H1 (cell line): Measurements from ENCODE around the gene NRM. TPM values are rescaled to one million over a fixed set of nuclear protein-coding genes. Genes with fewer than 3 reads are reported as not detected.

Experiments
- CTCF ChIA-PET: fragments of 300-600 bp; sonication (Branson Sonifier 250); formaldehyde crosslinking; loops from one replicate; lab custom pipeline; 2021; ENCODE audit not compliant: partially characterized antibody; lab: Charles Lee
- POLR2A ChIA-PET: fragments of 300-600 bp; sonication (Branson Sonifier 250); formaldehyde crosslinking; loops from one replicate; lab custom pipeline; 2021; ENCODE audit warnings: inconsistent platforms; ENCODE audit not compliant: partially characterized antibody; lab: Charles Lee
- DNase-seq, 2 experiments: peaks; one replicate each; pipeline versions ENCODE4 v3.0.0 to v3.0.0-alpha.2; 2010 to 2022; ENCODE audit warnings: low spot score in 2 of 2, low read depth in 1 of 2, mixed read lengths in 1 of 2
- FAIRE-seq: peaks from 2 replicates; lab custom pipeline; 2011; peaks lifted over from hg19 to GRCh38; lab: Jason Lieb, UNC
- H2AFZ ChIP-seq: 2 replicates; pipeline ENCODE4 v1.8.1; 2012; ENCODE audit warnings: low read length, inconsistent platforms
- H2AK5ac ChIP-seq: 2 replicates; pipeline ENCODE4 v1.6.1; 2013; ENCODE audit warnings: low read depth, low read length
- H2BK120ac ChIP-seq: replicated peaks from 2 replicates; pipeline ENCODE3; 2013; ENCODE audit warnings: low read depth, low read length, inconsistent platforms
- H2BK12ac ChIP-seq: 2 replicates; pipeline ENCODE4 v1.6.1; 2013; ENCODE audit warnings: low read depth, low read length
- H2BK15ac ChIP-seq: 2 replicates; pipeline ENCODE4 v1.6.1; 2013; ENCODE audit warnings: low read length
- H2BK20ac ChIP-seq: 2 replicates; pipeline ENCODE4 v1.6.1; 2013; ENCODE audit warnings: low read length
- H2BK5ac ChIP-seq: 2 replicates; pipeline ENCODE4 v1.6.1; 2013; ENCODE audit warnings: low read depth, low read length
- H3K14ac ChIP-seq: 2 replicates; pipeline ENCODE4 v1.6.1; 2013; ENCODE audit warnings: inconsistent platforms; ENCODE audit not compliant: insufficient read length
- H3K18ac ChIP-seq: 2 replicates; pipeline ENCODE4 v1.6.1; 2013; ENCODE audit warnings: low read length; ENCODE audit errors: extremely low read depth
- H3K23ac ChIP-seq: 2 replicates; pipeline ENCODE4 v1.6.1; 2013; ENCODE audit warnings: inconsistent platforms; ENCODE audit not compliant: insufficient read length
- H3K23me2 ChIP-seq: 2 replicates; pipeline ENCODE4 v1.6.1; 2013; ENCODE audit warnings: low read depth, low read length
- H3K27ac ChIP-seq: 2 replicates; pipeline ENCODE4 v1.6.1; 2011; ENCODE audit warnings: low read depth, low read length, inconsistent platforms
- H3K27me3 ChIP-seq, 4 experiments: replicated peaks in 1 of 4; 1 replicate in 1 of 4; 2 replicates in 3 of 4; pipeline versions ENCODE4 v1.6.1 to v1.8.1; 2011 to 2013; ENCODE audit warnings: low read length in 3 of 4, mild to moderate bottlenecking in 3 of 4, inconsistent platforms in 2 of 4, mixed read lengths in 2 of 4, moderate library complexity in 1 of 4; ENCODE audit not compliant: control insufficient read depth in 3 of 4, insufficient read depth in 3 of 4; ENCODE audit errors: extremely low read depth in 1 of 4
- H3K36me3 ChIP-seq, 4 experiments: 2 replicates each; pipeline versions ENCODE4 v1.6.1 to v1.8.1; 2011 to 2013; ENCODE audit warnings: mild to moderate bottlenecking in 4 of 4, low read length in 3 of 4, moderate library complexity in 2 of 4, control low read depth in 1 of 4, inconsistent platforms in 1 of 4; ENCODE audit not compliant: insufficient read depth in 4 of 4, control insufficient read depth in 2 of 4
- H3K4ac ChIP-seq: replicated peaks from 2 replicates; pipeline ENCODE3; 2013; ENCODE audit warnings: low read length, low read depth, mixed read lengths, inconsistent platforms; ENCODE audit not compliant: insufficient read length
- H3K4me1 ChIP-seq, 4 experiments: replicated peaks in 1 of 4; 1 replicate in 1 of 4; 2 replicates in 3 of 4; pipeline versions ENCODE4 v1.6.1 to v1.8.1; 2011 to 2013; ENCODE audit warnings: low read length in 3 of 4, inconsistent platforms in 2 of 4, mixed read lengths in 1 of 4; ENCODE audit not compliant: insufficient read depth in 4 of 4, control insufficient read depth in 3 of 4
- H3K4me2 ChIP-seq, 2 experiments: 2 replicates each; pipeline versions ENCODE4 v1.6.1 to v1.8.1; 2011 to 2013; ENCODE audit warnings: low read depth in 2 of 2, low read length in 2 of 2, control low read depth in 1 of 2, inconsistent platforms in 1 of 2, mild to moderate bottlenecking in 1 of 2; ENCODE audit not compliant: insufficient read depth in 1 of 2
- H3K4me3 ChIP-seq, 4 experiments: fragments of 200-600, 300-600 bp in 1 of 4; sonication (generic), shearing (Covaris generic), sonication (Bioruptor Twin) in 1 of 4; 2 replicates each; pipeline versions ENCODE4 v1.5.1 to v1.8.1; 2011 to 2016; ENCODE audit warnings: low read length in 4 of 4, low read depth in 3 of 4, control low read depth in 2 of 4, inconsistent platforms in 2 of 4, mild to moderate bottlenecking in 2 of 4, mixed read lengths in 1 of 4, moderate library complexity in 1 of 4; ENCODE audit not compliant: insufficient read depth in 2 of 4; ENCODE audit errors: extremely low read depth in 1 of 4
- H3K56ac ChIP-seq: replicated peaks from 2 replicates; pipeline ENCODE3; 2013; ENCODE audit warnings: low read depth, mild to moderate bottlenecking, mixed read lengths, low read length, inconsistent platforms; ENCODE audit not compliant: insufficient read length
- H3K79me1 ChIP-seq: 2 replicates; pipeline ENCODE4 v1.6.1; 2013; ENCODE audit warnings: low read depth, low read length, control low read depth
- H3K79me2 ChIP-seq, 2 experiments: 2 replicates each; pipeline versions ENCODE4 v1.6.1 to v1.8.1; 2012 to 2013; ENCODE audit warnings: low read length in 2 of 2, mild to moderate bottlenecking in 2 of 2, inconsistent platforms in 1 of 2; ENCODE audit not compliant: insufficient read depth in 2 of 2, control insufficient read depth in 1 of 2
- H3K9ac ChIP-seq, 4 experiments: replicated peaks in 1 of 4; 1 replicate in 1 of 4; 2 replicates in 3 of 4; pipeline versions ENCODE4 v1.6.1 to v1.8.1; 2011 to 2013; ENCODE audit warnings: low read depth in 3 of 4, low read length in 3 of 4, control low read depth in 2 of 4, mild to moderate bottlenecking in 2 of 4, moderate library complexity in 2 of 4, inconsistent platforms in 1 of 4; ENCODE audit errors: extremely low read depth in 1 of 4
- H3K9me3 ChIP-seq, 2 experiments: 2 replicates each; pipeline versions ENCODE4 v1.6.1 to v1.8.1; 2012 to 2013; ENCODE audit warnings: mild to moderate bottlenecking in 2 of 2, moderate library complexity in 2 of 2, control low read depth in 1 of 2, inconsistent platforms in 1 of 2, low read depth in 1 of 2, low read length in 1 of 2, mixed read lengths in 1 of 2; ENCODE audit not compliant: insufficient read depth in 2 of 2
- H4K20me1 ChIP-seq, 2 experiments: replicated peaks in 1 of 2; 2 replicates each; pipeline versions ENCODE3 to v1.8.1; 2011 to 2013; ENCODE audit warnings: inconsistent platforms in 2 of 2, low read length in 2 of 2, mild to moderate bottlenecking in 1 of 2; ENCODE audit not compliant: insufficient read depth in 2 of 2, control insufficient read depth in 1 of 2
- H4K5ac ChIP-seq: 2 replicates; pipeline ENCODE4 v1.6.1; 2013; ENCODE audit warnings: low read length, low read depth, mixed read lengths, inconsistent platforms; ENCODE audit not compliant: insufficient read length
- H4K8ac ChIP-seq: 2 replicates; pipeline ENCODE4 v1.8.0; 2013; ENCODE audit warnings: mild to moderate bottlenecking, moderate library complexity, low read length, inconsistent platforms; ENCODE audit not compliant: insufficient read depth; ENCODE audit errors: extremely low read depth
- H4K91ac ChIP-seq: replicated peaks from 2 replicates; pipeline ENCODE3; 2013; ENCODE audit warnings: low read length, mixed read lengths, inconsistent platforms; ENCODE audit not compliant: insufficient read length
- CREB1 ChIP-seq: IDR thresholded peaks from 2 replicates; pipeline ENCODE4 v1.6.1; 2012; ENCODE audit warnings: inconsistent platforms
- RNF2 ChIP-seq: fragments of 200-900, 300-1000 bp; sonication (generic); IDR thresholded peaks from 2 replicates; pipeline ENCODE4 v1.7.1; 2016; ENCODE audit warnings: borderline replicate concordance, low read depth, mild to moderate bottlenecking, antibody characterized with exemption, low read length; ENCODE audit not compliant: poor library complexity, severe bottlenecking; ENCODE audit errors: missing control alignments
- RXRA ChIP-seq: IDR thresholded peaks from 2 replicates; pipeline ENCODE4 v1.6.1; 2011; ENCODE audit warnings: low read depth, mild to moderate bottlenecking, low read length, moderate library complexity; ENCODE audit not compliant: insufficient read depth
- SUZ12 ChIP-seq: fragments of 200-600 bp; sonication (generic); IDR thresholded peaks from 2 replicates; pipeline ENCODE4 v1.6.1; 2012; ENCODE audit warnings: mild to moderate bottlenecking, inconsistent platforms, low read length, moderate library complexity, mixed read lengths
- TEAD4 ChIP-seq: IDR thresholded peaks from 2 replicates; pipeline ENCODE4 v1.6.1; 2012; ENCODE audit warnings: low read depth, low read length, inconsistent platforms, mixed read lengths
- WGBS, 2 experiments: shearing (Covaris generic) in 1 of 2; methylation state at CpG; one replicate each; pipeline versions ENCODE4 v1.1.6 to v1.1.7; 2013 to 2015; ENCODE audit warnings: low lambda C conversion rate in 2 of 2, mixed read lengths in 2 of 2, inconsistent platforms in 1 of 2, low coverage in 1 of 2, missing lambda C conversion rate in 1 of 2; ENCODE audit not compliant: insufficient replicate concordance in 2 of 2, insufficient coverage in 1 of 2, insufficient read length in 1 of 2; ENCODE audit errors: extremely low coverage in 1 of 2, missing lambda C conversion rate in 1 of 2; 5-methylcytosine and 5-hydroxymethylcytosine counted together
- polyA plus RNA-seq, 7 experiments: library from polyadenylated mRNA; depleted of rRNA in 3 of 7; stranded (reverse) in 5 of 7; unstranded in 2 of 7; fragments of >200 nt in 5 of 7; fragments of 200-250 nt in 2 of 7; gene quantifications; 1 replicate in 5 of 7; 2 replicates in 1 of 7; 4 replicates in 1 of 7; pipeline versions ENCODE4 v1.2.1 to v1.2.3, GENCODE V29; 2011 to 2013; ENCODE audit warnings: missing spikeins in 2 of 7, mixed read lengths in 2 of 7
- total RNA-seq: library from RNA; stranded (reverse); fragmentation: NEBNext Ultra II Directional; extraction: Animal tissue kit (Norgen Biotek cat#: 25700); gene quantifications from 2 replicates; pipeline ENCODE4 v1.2.1, GENCODE V29; 2021

NRM gene
- total and polyA plus RNA-seq, 2 of the 8 experiments (the other 6 are each of a cell fraction or from before 2014, with no cell fraction given) = 27.3 to 50.4 TPM

GRCh38 chr6:30651143-30651542 lies 39.6 kb downstream of the NRM start:
- H3K9me3 ChIP-seq = no peaks in the 10 kb centered on the region
- H3K79me2 ChIP-seq = peaks cover 0 to 11% of the 10 kb centered on the region in 2 experiments; a peak in 2 of 4 replicates
- no peak overlapping the region for H2AK5ac ChIP-seq
- no peak overlapping the region for H3K14ac ChIP-seq
- no peak overlapping the region for H4K91ac ChIP-seq
- no peak overlapping the region for H3K4ac ChIP-seq
- H2AFZ ChIP-seq = no peak overlapping the region
- no peak overlapping the region for H3K23ac ChIP-seq
- H3K27ac ChIP-seq = no peak overlapping the region
- H2BK12ac ChIP-seq = no peak overlapping the region
- FAIRE-seq (no peak), DNase-seq (no peak)
- H3K9ac ChIP-seq = no peak overlapping the region
- no peak overlapping the region for H3K4me2 ChIP-seq
- peaks cover 4% of the 10 kb centered on the region; the same call in 1 of the 2 replicates for H3K79me1 ChIP-seq
- H3K27me3 ChIP-seq = no peaks in the 10 kb centered on the region
- H4K8ac ChIP-seq = no peak overlapping the region
- WGBS, 2 experiments = 92% methylated on average over 11 of the region's 12 CpGs; no CpG with 5 or more reads in 1 of the 2 experiments
- no peak overlapping the region for H4K5ac ChIP-seq
- no peak overlapping the region for H2BK20ac ChIP-seq
- H2BK15ac ChIP-seq = no peak overlapping the region
- H3K4me3 ChIP-seq = no peak overlapping the region
- peaks cover 0 to 4% (median 2%) of the 10 kb centered on the region in 4 experiments; a peak in 5 of 7 replicates for H3K4me1 ChIP-seq
- H4K20me1 ChIP-seq = peaks cover 3% of the 10 kb centered on the region in 2 experiments
- H3K36me3 ChIP-seq = peaks cover 5 to 49% (median 33%) of the 10 kb centered on the region in 4 experiments
- no peak overlapping the region for H3K56ac ChIP-seq
- H3K23me2 ChIP-seq = peaks cover 5% of the 10 kb centered on the region; the same call in 1 of the 2 replicates
- ChIA-PET POLR2A (interaction anchor here (0.6 to 8.1 kb wide), 18 partner anchors 9 to 133 kb away, joined by 3 to 50 read pairs (median 4); partner anchors contain the start of genes ATAT1, MDC1, MRPS18B and PPP1R10), CTCF (interaction anchor here (0.6 to 1.5 kb wide), 5 partner anchors 11 to 206 kb away, joined by 3 to 5 read pairs (median 4); no protein-coding TSS in a partner anchor)
- no peak overlapping the region for H2BK5ac ChIP-seq
- H2BK120ac ChIP-seq = no peak overlapping the region
- H3K18ac ChIP-seq = no peak overlapping the region
- TF ChIP-seq RXRA (no peak), SUZ12 (no peak), RNF2 (no peak), CREB1 (no peak), TEAD4 (no peak)
